Spinal cord (tissue), 10 donors: ENCODE measurements around the gene SIN3A. TPM values are rescaled to one million over a fixed set of nuclear protein-coding genes. Genes with fewer than 3 reads are reported as not detected.

Experiments used
- DNase-seq, 6 donors: peaks; one replicate each; pipeline versions ENCODE4 v3.0.0 to v3.0.0-alpha.2; 2013 to 2015; ENCODE audit warnings: low spot score in 6 of 6, low read depth in 4 of 6
- H3K27ac ChIP-seq: one replicate; pipeline ENCODE4 v1.5.1; 2013; ENCODE audit warnings: low read depth, low read length, control low read depth
- H3K27me3 ChIP-seq: one replicate; pipeline ENCODE4 v1.6.1; 2013; ENCODE audit warnings: low read length; ENCODE audit not compliant: control insufficient read depth, insufficient read depth
- H3K36me3 ChIP-seq: one replicate; pipeline ENCODE4 v1.6.1; 2013; ENCODE audit warnings: low read length; ENCODE audit not compliant: control insufficient read depth, insufficient read depth
- H3K4me1 ChIP-seq: one replicate; pipeline ENCODE4 v1.6.1; 2013; ENCODE audit warnings: low read length; ENCODE audit not compliant: control insufficient read depth, insufficient read depth
- H3K4me3 ChIP-seq: one replicate; pipeline ENCODE4 v1.5.1; 2013; ENCODE audit warnings: low read depth, low read length, control low read depth
- H3K9me3 ChIP-seq: one replicate; pipeline ENCODE4 v1.6.1; 2013; ENCODE audit warnings: low read length; ENCODE audit not compliant: control insufficient read depth, insufficient read depth
- WGBS: methylation state at CpG from one replicate; pipeline ENCODE4 v1.1.5; 2013; ENCODE audit warnings: missing lambda C conversion rate; ENCODE audit not compliant: insufficient coverage; 5-methylcytosine and 5-hydroxymethylcytosine counted together
- polyA plus RNA-seq, 2 donors: library from polyadenylated mRNA; unstranded; fragments of 120-200 nt; gene quantifications; one replicate each; pipeline ENCODE4 v1.2.1, GENCODE V29; 2013; ENCODE audit not compliant: insufficient read length in 2 of 2
- total RNA-seq, 2 donors: library from RNA; depleted of rRNA in 1 of 2; stranded (reverse); fragments of 120-200 nt in 1 of 2; fragments of >200 nt in 1 of 2; gene quantifications; one replicate each; pipeline versions ENCODE4 v1.2.3 to v1.2.4, GENCODE V29; 2013 to 2014
- donor health status: healthy.

SIN3A gene
- total and polyA plus RNA-seq, 4 donors, result 32.6 to 40.6 (median 36.1) TPM

- Histone ChIP-seq H3K27me3 (no peaks in the 10 kb centered on the region), H3K9me3 (no peaks in the 10 kb centered on the region), H3K36me3 (peaks cover 88% of the 10 kb centered on the region), H3K4me1 (no peaks in the 10 kb centered on the region), H3K27ac (no peak overlapping the region), H3K4me3 (no peak overlapping the region)
- no peak for DNase-seq
- 97% methylated on average over 10 of the region's 10 CpGs for WGBS
Observed at GRCh38 chr15:75361361-75361988, 90.0 kb downstream of the SIN3A start.

GRCh38 chr15:75360856-75361255 lies 90.6 kb downstream of the SIN3A start:
- no peak for DNase-seq
- peaks cover 89% of the 10 kb centered on the region for H3K36me3 ChIP-seq
- H3K27ac ChIP-seq, result no peak overlapping the region
- WGBS, result 84% methylated on average over 6 of the region's 7 CpGs
- no peaks in the 10 kb centered on the region for H3K9me3 ChIP-seq
- no peak overlapping the region for H3K4me3 ChIP-seq
- H3K27me3 ChIP-seq, result no peaks in the 10 kb centered on the region
- H3K4me1 ChIP-seq, result no peaks in the 10 kb centered on the region

GRCh38 chr15:75360391-75360790 lies 91.1 kb downstream of the SIN3A start:
- no peak for DNase-seq
- no peaks in the 10 kb centered on the region for H3K9me3 ChIP-seq
- 40% methylated on average over 1 of the region's 1 CpG for WGBS
- H3K36me3 ChIP-seq, result peaks cover 88% of the 10 kb centered on the region
- no peak overlapping the region for H3K27ac ChIP-seq
- no peaks in the 10 kb centered on the region for H3K27me3 ChIP-seq
- H3K4me3 ChIP-seq, result no peak overlapping the region
- no peaks in the 10 kb centered on the region for H3K4me1 ChIP-seq

GRCh38 chr15:75359537-75360250 lies 91.8 kb downstream of the SIN3A start:
- H3K36me3 ChIP-seq, result peaks cover 92% of the 10 kb centered on the region
- no peak for DNase-seq
- WGBS, result 94% methylated on average over 15 of the region's 15 CpGs

GRCh38 chr15:75358771-75359536 lies 92.5 kb downstream of the SIN3A start:
- Histone ChIP-seq H3K27ac (no peak overlapping the region), H3K4me3 (no peak overlapping the region), H3K4me1 (no peaks in the 10 kb centered on the region), H3K9me3 (no peaks in the 10 kb centered on the region), H3K27me3 (no peaks in the 10 kb centered on the region), H3K36me3 (peaks cover 92% of the 10 kb centered on the region)
- DNase-seq, result no peak
- 95% methylated on average over 7 of the region's 10 CpGs for WGBS

More at GRCh38 chr15:75359537-75360250, 91.8 kb downstream of the SIN3A start:
- Histone ChIP-seq H3K27me3 (no peaks in the 10 kb centered on the region), H3K27ac (no peak overlapping the region), H3K4me1 (no peaks in the 10 kb centered on the region), H3K9me3 (no peaks in the 10 kb centered on the region), H3K4me3 (no peak overlapping the region)

- no peak overlapping the region for H3K4me3 ChIP-seq
Observed at GRCh38 chr15:75357976-75358673, 93.4 kb downstream of the SIN3A start.

GRCh38 chr15:75356517-75356916 lies 95.0 kb downstream of the SIN3A start:
- WGBS, result 93% methylated on average over 20 of the region's 20 CpGs
- Histone ChIP-seq H3K9me3 (no peaks in the 10 kb centered on the region), H3K36me3 (peaks cover 78% of the 10 kb centered on the region), H3K4me3 (no peak overlapping the region), H3K4me1 (no peaks in the 10 kb centered on the region), H3K27me3 (no peaks in the 10 kb centered on the region), H3K27ac (no peak overlapping the region)
- DNase-seq, result no peak

More at GRCh38 chr15:75357976-75358673, 93.4 kb downstream of the SIN3A start:
- peaks cover 88% of the 10 kb centered on the region for H3K36me3 ChIP-seq
- H3K27me3 ChIP-seq, result no peaks in the 10 kb centered on the region
- 90% methylated on average over 12 of the region's 17 CpGs for WGBS
- no peaks in the 10 kb centered on the region for H3K4me1 ChIP-seq
- H3K27ac ChIP-seq, result no peak overlapping the region
- DNase-seq, result no peak
- no peaks in the 10 kb centered on the region for H3K9me3 ChIP-seq

GRCh38 chr15:75356006-75356405 lies 95.5 kb downstream of the SIN3A start:
- DNase-seq, result no peak
- Histone ChIP-seq H3K36me3 (peaks cover 73% of the 10 kb centered on the region), H3K4me3 (no peak overlapping the region), H3K9me3 (no peaks in the 10 kb centered on the region), H3K4me1 (no peaks in the 10 kb centered on the region), H3K27me3 (no peaks in the 10 kb centered on the region), H3K27ac (no peak overlapping the region)
- 80% methylated on average over 28 of the region's 28 CpGs for WGBS

- H3K4me1 ChIP-seq, result no peaks in the 10 kb centered on the region
- no peaks in the 10 kb centered on the region for H3K27me3 ChIP-seq
- no peak overlapping the region for H3K27ac ChIP-seq
- peaks cover 66% of the 10 kb centered on the region for H3K36me3 ChIP-seq
- H3K4me3 ChIP-seq, result no peak overlapping the region
- 94% methylated on average over 3 of the region's 4 CpGs for WGBS
- no peak for DNase-seq
- no peaks in the 10 kb centered on the region for H3K9me3 ChIP-seq
Observed at GRCh38 chr15:75355369-75355768, 96.1 kb downstream of the SIN3A start.
